ENCODE data around the gene SLC22A17. TPM values are rescaled to one million over a fixed set of nuclear protein-coding genes. Genes with fewer than 3 reads are reported as not detected.

The SLC22A17 gene
- total and polyA plus RNA-seq, 10 donors: 5.1 to 13.7 (median 7.7) TPM

- peak within 1 kb of the TSS; percentile 61 to 96 (median 85) for H3K4me3 ChIP-seq
- peaks cover 15 to 39% (median 31%) of the 10 kb centered on the region in 6 donors for H3K4me1 ChIP-seq
- TF ChIP-seq POLR2A (IDR thresholded peaks at IDR 0.05) (peak in 1 of 3 donors; percentile 68), CTCF (IDR thresholded peaks at IDR 0.05 in 8 of 11, conservative IDR thresholded peaks at IDR 0.05 in 3 of 11) (peak in 1 of 11 experiments; percentile 16), POLR2AphosphoS5 (IDR thresholded peaks at IDR 0.05) (peak; percentile 89 to 93 (median 91))
- intact Hi-C loops (cut with DNase I; ENCODE audit: low total_unique reads): loop anchor here (10.0 kb wide), 2 partner anchors 144 to 244 kb away; partner anchors contain the start of genes AP1G2 and NGDN
- WGBS, 5 donors: 3 to 17% (median 4%) methylated on average over 10 to 63 of the region's 63 CpGs
- peak within 1 kb of the TSS; percentile 93 to 98 (median 96) for H3K27ac ChIP-seq
- H3K27me3 ChIP-seq (replicated peaks in 1 of 7): no peaks in the 10 kb centered on the region
- peak; percentile 98 for DNase-seq
- no peaks in the 10 kb centered on the region for H3K9me3 ChIP-seq
- H3K36me3 ChIP-seq: peaks cover 8 to 47% (median 28%) of the 10 kb centered on the region in 6 donors
These were observed 31.8 kb downstream of the SLC22A17 start, which contains the start of gene PABPN1 for GRCh38 chr14:23320584-23321571. PABPN1 (plus strand) TSS chr14:23321457; CDS start chr14:23321470, 13 bp downstream.

- H3K36me3 ChIP-seq: peaks cover 8 to 42% (median 20%) of the 10 kb centered on the region in 6 donors
- peak overlapping the region; percentile 87 to 98 (median 96) for H3K27ac ChIP-seq
- peaks cover 15 to 39% (median 31%) of the 10 kb centered on the region in 6 donors for H3K4me1 ChIP-seq
- H3K4me3 ChIP-seq: peak overlapping the region in 7 of 8 donors; percentile 10 to 96 (median 43)
- intact Hi-C loops (cut with DNase I; ENCODE audit: low total_unique reads): loop anchor here (10.0 kb wide), 2 partner anchors 145 to 245 kb away; partner anchors contain the start of genes AP1G2 and NGDN
- no peak for DNase-seq
- no peaks in the 10 kb centered on the region for H3K9me3 ChIP-seq
- WGBS, 5 donors: 70 to 82% (median 73%) methylated on average over 17 of the region's 17 CpGs
- no peak for TF ChIP-seq CTCF (IDR thresholded peaks at IDR 0.05 in 8 of 11, conservative IDR thresholded peaks at IDR 0.05 in 3 of 11)
- no peak for TF ChIP-seq POLR2A (IDR thresholded peaks at IDR 0.05)
- TF ChIP-seq POLR2AphosphoS5 (IDR thresholded peaks at IDR 0.05): no peak
- H3K27me3 ChIP-seq (replicated peaks in 1 of 7): no peaks in the 10 kb centered on the region
These were observed 32.7 kb downstream of the SLC22A17 start for GRCh38 chr14:23319746-23320583.

- intact Hi-C loops (cut with DNase I; ENCODE audit: low total_unique reads): no loop called here
- Histone ChIP-seq H3K4me3 (no peak overlapping the region), H3K27ac (no peak overlapping the region), H3K4me1 (peaks cover 0 to 9% (median 7%) of the 10 kb centered on the region in 6 donors), H3K9me3 (no peaks in the 10 kb centered on the region), H3K36me3 (peaks cover 0 to 29% (median 0%) of the 10 kb centered on the region in 6 donors), H3K27me3 (replicated peaks in 1 of 7) (no peaks in the 10 kb centered on the region)
- WGBS, 5 donors: 89 to 95% (median 92%) methylated on average over 5 of the region's 5 CpGs
- DNase-seq: no peak
- TF ChIP-seq CTCF (IDR thresholded peaks at IDR 0.05 in 8 of 11, conservative IDR thresholded peaks at IDR 0.05 in 3 of 11) (no peak), POLR2A (IDR thresholded peaks at IDR 0.05) (no peak), POLR2AphosphoS5 (IDR thresholded peaks at IDR 0.05) (no peak)
These were observed 36.4 kb downstream of the SLC22A17 start for GRCh38 chr14:23316300-23316699.
